ENCODE results near the gene ADGRD1.

- no peak for TF ChIP-seq GATA3 (IDR thresholded peaks at IDR 0.05; ENCODE audit: low read depth, low read length)
- no peak for TF ChIP-seq GATA2 (IDR thresholded peaks at IDR 0.05; ENCODE audit: low read depth, low read length)
Measured at GRCh38 chr12:131159660-131160059, 206.0 kb downstream of the ADGRD1 start.

Measured in SH-SY5Y (cell line).